ENCODE results near the gene ACTRT2.

DNA sequence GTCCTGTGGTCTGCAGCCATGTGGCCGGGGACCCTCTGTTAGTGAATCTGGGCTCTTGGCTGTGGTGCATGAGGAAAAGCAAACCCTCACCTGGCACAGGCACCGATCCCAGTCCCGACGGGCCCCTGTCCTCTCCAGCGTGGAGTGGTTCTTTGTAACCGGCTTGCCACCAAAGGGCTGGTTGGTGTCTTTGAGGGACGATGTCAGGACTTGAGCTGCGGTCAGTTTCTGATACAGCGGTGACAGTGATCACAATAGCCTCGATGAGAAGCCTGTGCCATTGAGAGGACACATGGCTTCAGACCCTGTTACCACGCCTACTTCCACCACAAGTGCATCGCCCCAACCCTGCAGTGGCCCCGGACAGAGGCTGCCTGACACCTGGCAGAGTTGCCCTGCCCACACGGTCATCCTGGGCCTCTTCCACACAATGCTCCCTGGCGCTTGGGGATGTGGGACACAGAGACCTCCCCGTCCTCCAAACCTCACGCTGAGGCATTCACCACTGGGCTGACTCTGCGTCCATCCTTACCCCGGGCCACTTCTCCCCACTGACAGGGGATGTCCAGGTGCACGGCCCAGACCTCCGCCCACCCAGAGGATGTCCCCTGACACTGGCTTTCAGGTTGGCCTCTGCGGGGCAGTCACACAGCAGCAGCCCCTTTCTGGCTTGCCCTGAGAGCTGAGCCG lies 18.8 kb upstream of the ACTRT2 start:
- TF ChIP-seq, protein P1, sequence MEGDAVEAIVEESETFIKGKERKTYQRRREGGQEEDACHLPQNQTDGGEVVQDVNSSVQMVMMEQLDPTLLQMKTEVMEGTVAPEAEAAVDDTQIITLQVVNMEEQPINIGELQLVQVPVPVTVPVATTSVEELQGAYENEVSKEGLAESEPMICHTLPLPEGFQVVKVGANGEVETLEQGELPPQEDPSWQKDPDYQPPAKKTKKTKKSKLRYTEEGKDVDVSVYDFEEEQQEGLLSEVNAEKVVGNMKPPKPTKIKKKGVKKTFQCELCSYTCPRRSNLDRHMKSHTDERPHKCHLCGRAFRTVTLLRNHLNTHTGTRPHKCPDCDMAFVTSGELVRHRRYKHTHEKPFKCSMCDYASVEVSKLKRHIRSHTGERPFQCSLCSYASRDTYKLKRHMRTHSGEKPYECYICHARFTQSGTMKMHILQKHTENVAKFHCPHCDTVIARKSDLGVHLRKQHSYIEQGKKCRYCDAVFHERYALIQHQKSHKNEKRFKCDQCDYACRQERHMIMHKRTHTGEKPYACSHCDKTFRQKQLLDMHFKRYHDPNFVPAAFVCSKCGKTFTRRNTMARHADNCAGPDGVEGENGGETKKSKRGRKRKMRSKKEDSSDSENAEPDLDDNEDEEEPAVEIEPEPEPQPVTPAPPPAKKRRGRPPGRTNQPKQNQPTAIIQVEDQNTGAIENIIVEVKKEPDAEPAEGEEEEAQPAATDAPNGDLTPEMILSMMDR (conservative IDR thresholded peaks at IDR 0.05): no peak
- TF ChIP-seq ZFX (IDR thresholded peaks at IDR 0.05): no peak

Data from C4-2B (cell line).